Activated CD4-positive, alpha-beta T cell treated with anti-CD3 and anti-CD28 coated beads for 36 hours (primary cell): Measurements from ENCODE around the gene CACNA1D. TPM values are rescaled to one million over a fixed set of nuclear protein-coding genes. Genes with fewer than 3 reads are reported as not detected.
A peak's percentile ranks its signal among the peaks of the same experiment; 100 is the strongest.

Experiments used
- ATAC-seq: fragments of 200-7000 bp; cut with Tn5 transposase; one replicate; pipeline ENCODE4 v1.10.0; 2021; ENCODE audit warnings: mild to moderate bottlenecking, moderate library complexity
- CTCF ChIA-PET: fragments of 350-600 bp; sonication (Branson Sonifier 250); formaldehyde crosslinking; loops from one replicate; lab custom pipeline; 2021; ENCODE audit warnings: antibody characterized with exemption; lab: Charles Lee
- POLR2A ChIA-PET: fragments of 350-600 bp; sonication (Branson Sonifier 250); formaldehyde crosslinking; loops from one replicate; lab custom pipeline; 2021; ENCODE audit warnings: antibody characterized with exemption, inconsistent platforms; lab: Charles Lee
- DNase-seq: peaks from one replicate; pipeline ENCODE4 v3.0.0-alpha.2; 2020
- H3K27ac Mint-ChIP-seq: one replicate; pipeline ENCODE4 v1.8.0; 2021; ENCODE audit warnings: mixed read lengths
- H3K27me3 Mint-ChIP-seq: one replicate; pipeline ENCODE4 v1.8.0; 2021; ENCODE audit warnings: mixed read lengths
- H3K36me3 Mint-ChIP-seq: one replicate; pipeline ENCODE4 v1.8.0; 2021; ENCODE audit warnings: low read depth, mixed read lengths
- H3K4me1 Mint-ChIP-seq: one replicate; pipeline ENCODE4 v1.8.0; 2021; ENCODE audit warnings: mixed read lengths
- H3K4me3 Mint-ChIP-seq: one replicate; pipeline ENCODE4 v1.8.0; 2021; ENCODE audit warnings: mild to moderate bottlenecking, moderate library complexity, mixed read lengths
- H3K9me3 Mint-ChIP-seq: one replicate; pipeline ENCODE4 v1.8.0; 2021; ENCODE audit warnings: low read depth, mixed read lengths
- intact Hi-C, 2 experiments: fragments of 100-400 bp; cut with DNase I in 1 of 2; cut with micrococcal nuclease in 1 of 2; formaldehyde crosslinking; loops; one replicate each; pipeline versions ENCODE4 v1.14.2 to v1.15.1; 2022 to 2024; cut with DNase I, micrococcal nuclease
- total RNA-seq, 2 experiments: library from RNA; stranded (reverse); gene quantifications; one replicate each; pipeline ENCODE4 v1.2.3, GENCODE V29; 2021

Gene CACNA1D
- total RNA-seq, 2 experiments from 2014 or later, result 0.21 to 0.33 TPM

GRCh38 chr3:53747559-53747958, 253.1 kb downstream of the CACNA1D start:
- no peaks in the 10 kb centered on the region for H3K36me3 Mint-ChIP-seq
- no peaks in the 10 kb centered on the region for H3K9me3 Mint-ChIP-seq
- intact Hi-C loops, result no loop called here
- DNase-seq, result no peak
- H3K27ac Mint-ChIP-seq, result no peak overlapping the region
- CTCF ChIA-PET, result interaction anchor here (0.6 kb wide), 1 partner anchor 102 kb away, joined by 3 read pairs; no protein-coding TSS in a partner anchor
- H3K27me3 Mint-ChIP-seq, result peaks cover 3% of the 10 kb centered on the region
- POLR2A ChIA-PET, result no interaction called here
- no peak for ATAC-seq
- no peaks in the 10 kb centered on the region for H3K4me1 Mint-ChIP-seq
- H3K4me3 Mint-ChIP-seq, result no peak overlapping the region

DNA sequence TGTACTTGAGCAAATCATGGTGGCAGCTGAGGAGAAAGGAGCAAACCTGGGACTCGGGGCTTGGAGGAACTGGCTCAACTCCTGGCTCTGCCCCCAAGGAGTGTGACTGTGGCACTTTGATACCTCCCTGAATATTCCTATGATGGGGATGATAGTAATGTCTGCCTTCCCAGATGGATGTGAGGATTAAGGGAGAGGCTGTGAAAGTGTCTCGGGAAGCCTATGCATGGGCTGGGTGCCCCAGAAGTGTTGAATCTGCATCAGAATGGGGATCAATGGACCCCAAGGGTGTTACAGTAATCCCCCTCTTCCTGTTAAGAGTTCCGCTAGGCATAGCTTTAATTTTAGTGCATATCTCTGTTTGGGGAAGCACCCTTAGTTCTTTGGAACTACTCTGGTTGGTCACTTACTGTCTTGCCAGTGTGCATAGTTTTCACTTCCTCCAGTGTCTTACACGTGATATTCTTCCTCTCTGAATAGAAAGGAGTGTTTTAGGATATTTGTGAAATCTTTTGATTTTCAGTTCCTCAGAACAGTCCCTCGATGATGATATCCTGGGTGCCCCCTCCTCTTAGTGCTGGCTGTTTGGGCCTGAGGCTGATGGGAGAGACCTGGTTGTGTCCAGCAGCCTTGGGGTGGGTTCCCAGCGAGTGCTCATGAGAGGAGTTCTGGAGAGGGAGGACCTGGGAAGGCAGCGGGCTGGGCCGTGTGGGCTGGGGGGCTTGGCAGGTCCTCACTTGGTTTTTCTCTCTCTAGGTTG, 254.3 kb downstream of the CACNA1D start:
- Mint-ChIP-seq H3K27ac (no peak overlapping the region), H3K4me3 (no peak overlapping the region), H3K36me3 (no peaks in the 10 kb centered on the region), H3K4me1 (peaks cover 5% of the 10 kb centered on the region), H3K9me3 (no peaks in the 10 kb centered on the region), H3K27me3 (peaks cover 5% of the 10 kb centered on the region)
- DNase-seq, result no peak
- intact Hi-C loops, result no loop called here
- ChIA-PET POLR2A (no interaction called here), CTCF (no interaction called here)
- ATAC-seq, result no peak

DNA sequence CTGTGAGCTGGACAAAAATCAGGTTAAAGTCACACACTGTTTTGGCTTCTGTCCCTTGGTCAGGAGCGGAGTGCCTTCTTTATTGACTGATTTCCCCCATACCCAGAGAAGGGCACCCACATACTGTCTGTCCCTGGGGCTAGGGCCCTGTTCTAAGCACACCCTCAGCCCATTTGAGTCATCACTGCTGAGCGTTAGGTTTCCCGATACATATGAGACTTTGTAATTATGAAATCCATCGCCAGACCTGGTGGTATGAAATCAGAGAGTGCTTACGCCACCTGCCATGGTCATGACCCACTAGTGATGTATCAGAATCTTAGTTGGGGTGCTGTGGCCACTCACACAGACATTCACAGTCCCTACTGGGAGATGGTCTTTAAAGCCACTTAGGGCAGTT, 255.0 kb downstream of the CACNA1D start:
- H3K9me3 Mint-ChIP-seq, result no peaks in the 10 kb centered on the region
- no peak for DNase-seq
- H3K4me3 Mint-ChIP-seq, result no peak overlapping the region
- H3K36me3 Mint-ChIP-seq, result no peaks in the 10 kb centered on the region
- H3K27me3 Mint-ChIP-seq, result peaks cover 3% of the 10 kb centered on the region
- no peak for ATAC-seq
- CTCF ChIA-PET, result no interaction called here
- peaks cover 13% of the 10 kb centered on the region for H3K4me1 Mint-ChIP-seq
- POLR2A ChIA-PET, result no interaction called here
- H3K27ac Mint-ChIP-seq, result no peak overlapping the region
- intact Hi-C loops, result no loop called here

- ATAC-seq, result no peak
- H3K9me3 Mint-ChIP-seq, result no peaks in the 10 kb centered on the region
- ChIA-PET POLR2A (no interaction called here), CTCF (interaction anchor here (0.7 kb wide), 1 partner anchor 142 kb away, joined by 3 read pairs; no protein-coding TSS in a partner anchor)
- no peak overlapping the region for H3K4me3 Mint-ChIP-seq
- H3K36me3 Mint-ChIP-seq, result no peaks in the 10 kb centered on the region
- DNase-seq, result no peak
- H3K4me1 Mint-ChIP-seq, result peaks cover 15% of the 10 kb centered on the region
- intact Hi-C loops, result no loop called here
- H3K27me3 Mint-ChIP-seq, result peaks cover 3% of the 10 kb centered on the region
- H3K27ac Mint-ChIP-seq, result peak overlapping the region; percentile 43
These were observed 256.1 kb downstream of the CACNA1D start for GRCh38 chr3:53750253-53751210.

- Mint-ChIP-seq H3K27ac (no peak overlapping the region), H3K4me1 (peaks cover 15% of the 10 kb centered on the region), H3K27me3 (peaks cover 3% of the 10 kb centered on the region), H3K9me3 (no peaks in the 10 kb centered on the region), H3K4me3 (no peak overlapping the region), H3K36me3 (no peaks in the 10 kb centered on the region)
- ChIA-PET POLR2A (no interaction called here), CTCF (no interaction called here)
- DNase-seq, result peak; percentile 15
- intact Hi-C loops, result no loop called here
- peak; percentile 80 for ATAC-seq
These were observed 259.2 kb downstream of the CACNA1D start for GRCh38 chr3:53753518-53754183.

DNA sequence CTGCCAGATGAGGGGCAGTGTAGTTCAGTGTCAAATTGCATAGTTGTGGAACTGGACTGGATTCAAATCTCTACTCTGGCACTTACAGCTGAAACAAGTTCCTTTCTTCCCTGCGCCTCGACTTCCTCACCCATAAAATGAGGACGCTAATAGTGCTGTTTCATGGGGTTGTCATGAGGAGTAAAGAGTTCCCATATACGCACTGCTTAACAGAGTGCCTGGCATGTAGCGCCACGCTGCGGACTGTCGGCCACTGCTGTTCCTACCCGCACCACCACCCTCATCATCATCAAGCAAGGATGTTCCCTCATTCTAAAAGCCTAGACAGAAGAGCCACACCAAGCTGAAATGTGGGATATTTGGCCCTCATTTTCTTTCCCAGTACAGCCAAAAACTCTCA, 259.9 kb downstream of the CACNA1D start:
- ATAC-seq (no peak), DNase-seq (no peak)
- peaks cover 3% of the 10 kb centered on the region for H3K27me3 Mint-ChIP-seq
- no peak overlapping the region for H3K4me3 Mint-ChIP-seq
- no peaks in the 10 kb centered on the region for H3K36me3 Mint-ChIP-seq
- peaks cover 15% of the 10 kb centered on the region for H3K4me1 Mint-ChIP-seq
- H3K9me3 Mint-ChIP-seq, result no peaks in the 10 kb centered on the region
- ChIA-PET CTCF (no interaction called here), POLR2A (no interaction called here)
- H3K27ac Mint-ChIP-seq, result no peak overlapping the region
- intact Hi-C loops, result no loop called here

DNA sequence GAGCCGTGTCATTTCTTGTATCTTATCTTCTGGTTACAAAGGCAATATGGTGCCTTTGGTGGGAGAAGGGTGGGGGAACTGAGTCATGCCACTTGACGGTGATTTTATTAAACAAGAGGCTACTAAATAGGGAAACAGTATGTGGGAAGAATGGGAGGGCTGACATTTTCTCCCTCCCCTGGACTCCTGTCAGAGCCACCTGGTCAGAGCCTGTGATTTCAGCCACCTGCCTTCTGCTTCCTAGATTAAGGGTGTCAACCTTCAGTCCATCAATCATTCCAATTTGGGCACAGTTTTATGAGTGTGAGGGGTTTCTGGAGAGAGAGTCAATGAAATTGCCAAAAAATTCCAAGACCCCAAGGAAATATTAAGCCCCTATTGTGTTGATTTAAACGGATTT, 264.4 kb downstream of the CACNA1D start:
- POLR2A ChIA-PET, result no interaction called here
- H3K4me3 Mint-ChIP-seq, result no peak overlapping the region
- no peaks in the 10 kb centered on the region for H3K36me3 Mint-ChIP-seq
- H3K4me1 Mint-ChIP-seq, result peaks cover 8% of the 10 kb centered on the region
- peaks cover 2% of the 10 kb centered on the region for H3K27me3 Mint-ChIP-seq
- intact Hi-C loops, result no loop called here
- H3K9me3 Mint-ChIP-seq, result no peaks in the 10 kb centered on the region
- no peak overlapping the region for H3K27ac Mint-ChIP-seq
- ATAC-seq, result no peak
- CTCF ChIA-PET, result no interaction called here
- no peak for DNase-seq

GRCh38 chr3:53763353-53763752, 268.9 kb downstream of the CACNA1D start:
- DNase-seq, result no peak
- intact Hi-C loops, result no loop called here
- ChIA-PET CTCF (no interaction called here), POLR2A (no interaction called here)
- ATAC-seq, result no peak
- no peak overlapping the region for H3K27ac Mint-ChIP-seq
- H3K4me3 Mint-ChIP-seq, result no peak overlapping the region
- no peaks in the 10 kb centered on the region for H3K9me3 Mint-ChIP-seq
- H3K27me3 Mint-ChIP-seq, result no peaks in the 10 kb centered on the region
- H3K4me1 Mint-ChIP-seq, result no peaks in the 10 kb centered on the region
- no peaks in the 10 kb centered on the region for H3K36me3 Mint-ChIP-seq

DNA sequence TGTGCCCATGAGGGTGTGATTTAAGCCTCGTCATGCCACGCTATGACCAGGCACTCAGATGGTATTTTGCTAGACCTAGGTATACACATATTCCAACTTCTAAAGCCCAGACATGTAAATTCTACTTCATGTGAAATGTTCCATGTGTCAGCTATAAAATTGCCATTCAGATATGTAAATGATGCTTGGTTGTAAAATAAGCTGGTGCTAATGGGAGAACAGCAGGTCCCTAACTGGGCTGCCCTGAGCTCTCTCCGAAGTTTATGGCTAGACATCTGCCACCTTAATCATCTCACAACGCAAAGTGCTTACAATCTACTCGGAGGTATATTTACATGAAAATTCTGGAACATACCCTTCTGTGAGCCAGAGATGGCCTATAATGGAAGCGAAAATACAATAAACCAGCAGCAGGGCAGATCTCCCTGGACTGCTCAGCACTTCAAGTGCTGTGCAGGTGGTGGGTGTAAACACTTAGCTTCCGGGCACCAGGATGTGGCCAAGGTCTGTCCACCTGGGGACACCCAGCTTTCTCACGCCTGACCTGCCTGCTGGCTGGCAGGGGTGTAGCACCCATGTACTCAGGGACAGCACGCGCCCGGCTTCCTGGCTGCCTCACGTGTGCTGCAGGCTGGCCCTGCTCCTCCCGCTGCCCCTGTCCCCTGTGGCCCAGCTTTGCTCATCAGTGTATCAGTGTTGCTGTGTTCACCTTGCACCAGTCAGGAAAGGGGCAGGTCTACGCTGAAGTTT, 269.8 kb downstream of the CACNA1D start:
- Mint-ChIP-seq H3K27ac (no peak overlapping the region), H3K27me3 (no peaks in the 10 kb centered on the region), H3K36me3 (no peaks in the 10 kb centered on the region), H3K4me1 (no peaks in the 10 kb centered on the region), H3K9me3 (no peaks in the 10 kb centered on the region), H3K4me3 (no peak overlapping the region)
- intact Hi-C loops, result no loop called here
- ChIA-PET CTCF (no interaction called here), POLR2A (no interaction called here)
- ATAC-seq (no peak), DNase-seq (no peak)

- DNase-seq (no peak), ATAC-seq (no peak)
- intact Hi-C loops, result no loop called here
- Mint-ChIP-seq H3K9me3 (no peaks in the 10 kb centered on the region), H3K4me1 (no peaks in the 10 kb centered on the region), H3K27ac (no peak overlapping the region), H3K4me3 (no peak overlapping the region), H3K36me3 (no peaks in the 10 kb centered on the region), H3K27me3 (peaks cover 3% of the 10 kb centered on the region)
- POLR2A ChIA-PET, result no interaction called here
- CTCF ChIA-PET, result no interaction called here
These were observed 271.3 kb downstream of the CACNA1D start for GRCh38 chr3:53765753-53766152.

DNA sequence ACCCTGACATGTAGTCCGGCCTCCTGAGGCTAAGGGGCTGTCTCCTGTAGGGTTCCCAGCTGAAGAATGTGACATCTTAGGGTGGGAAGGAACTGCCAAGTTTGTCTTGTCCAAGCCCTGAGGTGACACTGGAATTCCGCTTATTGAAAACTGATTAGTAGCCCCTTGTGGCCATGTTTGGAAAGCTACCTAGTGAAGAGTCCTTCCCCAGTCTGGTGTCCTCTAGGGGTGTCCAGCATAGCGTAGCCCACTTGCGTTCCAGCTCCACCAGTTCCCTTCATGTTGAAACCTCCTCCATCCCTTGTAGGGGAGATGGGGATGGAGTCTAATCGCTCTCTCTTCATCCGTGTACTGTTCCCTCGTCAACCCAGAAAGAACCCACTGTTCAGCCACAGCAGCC, 272.3 kb downstream of the CACNA1D start:
- Mint-ChIP-seq H3K27ac (no peak overlapping the region), H3K4me3 (no peak overlapping the region), H3K9me3 (no peaks in the 10 kb centered on the region), H3K36me3 (no peaks in the 10 kb centered on the region), H3K4me1 (no peaks in the 10 kb centered on the region), H3K27me3 (peaks cover 3% of the 10 kb centered on the region)
- DNase-seq, result no peak
- CTCF ChIA-PET, result no interaction called here
- intact Hi-C loops, result no loop called here
- POLR2A ChIA-PET, result no interaction called here
- no peak for ATAC-seq
